GM12865 (cell line): ENCODE measurements around the gene DYNC1H1.
A peak's percentile ranks its signal among the peaks of the same experiment; 100 is the strongest.
"Not testable (repeated sequence)": the region's sequence is repeated elsewhere in the genome, so short reads cannot be mapped to it uniquely, and the experiment has no call there.

Experiments
- DNase-seq: peaks from one replicate; pipeline ENCODE4 v3.0.0; 2010; ENCODE audit warnings: low read depth
- H3K4me3 ChIP-seq: 2 replicates; pipeline ENCODE4 v1.5.1; 2011; ENCODE audit warnings: mild to moderate bottlenecking, low read depth, low read length, control low read depth
- CTCF ChIP-seq: IDR thresholded peaks from 2 replicates; pipeline ENCODE4 v1.5.1; 2011; ENCODE audit warnings: low read length, control low read depth, low read depth, inconsistent platforms; ENCODE audit not compliant: insufficient read depth; ENCODE audit errors: missing control alignments

The DYNC1H1 gene

GRCh38 chr14:101979666-101980065 is 15.3 kb downstream of the DYNC1H1 start:
- DNase-seq = no peak
- no peak overlapping the region for H3K4me3 ChIP-seq
- no peak for TF ChIP-seq CTCF

GRCh38 chr14:101980251-101980650 is 15.9 kb downstream of the DYNC1H1 start:
- no peak for TF ChIP-seq CTCF
- H3K4me3 ChIP-seq = no peak overlapping the region
- DNase-seq = no peak

GRCh38 chr14:101980700-101981099 is 16.3 kb downstream of the DYNC1H1 start:
- TF ChIP-seq CTCF = no peak
- H3K4me3 ChIP-seq = no peak overlapping the region
- peak; percentile 82 for DNase-seq

- DNase-seq = no peak
- no peak overlapping the region for H3K4me3 ChIP-seq
- no peak for TF ChIP-seq CTCF
Observed at GRCh38 chr14:101982621-101983020, 18.2 kb downstream of the DYNC1H1 start.

- not testable (repeated sequence) for H3K4me3 ChIP-seq, DNase-seq
Observed at GRCh38 chr14:101984831-101985230, 20.5 kb downstream of the DYNC1H1 start.

- no peak for DNase-seq
- H3K4me3 ChIP-seq = no peak overlapping the region
- no peak for TF ChIP-seq CTCF
Observed at GRCh38 chr14:101985957-101986356, 21.6 kb downstream of the DYNC1H1 start.

- DNase-seq = no peak
- H3K4me3 ChIP-seq = no peak overlapping the region
- TF ChIP-seq CTCF = no peak
Observed at GRCh38 chr14:101986953-101987352, 22.6 kb downstream of the DYNC1H1 start.
